HFF-Myc (cell line): ENCODE data around the gene FOXN3.

Source experiments
- DNase-seq: peaks from one replicate; pipeline ENCODE4 v3.0.0-alpha.2; 2011; ENCODE audit warnings: low read depth; ENCODE audit errors: extremely low read depth
- H3K4me3 ChIP-seq: replicated peaks from 2 replicates; pipeline ENCODE4 v1.5.1; 2011; ENCODE audit warnings: low read depth, mild to moderate bottlenecking, control low read depth, low read length
- CTCF ChIP-seq: IDR thresholded peaks from 2 replicates; pipeline ENCODE4 v1.5.1; 2012; ENCODE audit warnings: mild to moderate bottlenecking, low read depth, low read length, control low read depth; ENCODE audit errors: missing control alignments

FOXN3 gene

GRCh38 chr14:89417091-89417464, at the start of gene FOXN3:
TSS of gene FOXN3 (minus strand) at chr14:89417233. CDS start at chr14:89412476, 4,757 bp downstream.
- no peak for DNase-seq
- peak within 1 kb of the TSS; percentile 56 for H3K4me3 ChIP-seq
- TF ChIP-seq CTCF = no peak

DNA sequence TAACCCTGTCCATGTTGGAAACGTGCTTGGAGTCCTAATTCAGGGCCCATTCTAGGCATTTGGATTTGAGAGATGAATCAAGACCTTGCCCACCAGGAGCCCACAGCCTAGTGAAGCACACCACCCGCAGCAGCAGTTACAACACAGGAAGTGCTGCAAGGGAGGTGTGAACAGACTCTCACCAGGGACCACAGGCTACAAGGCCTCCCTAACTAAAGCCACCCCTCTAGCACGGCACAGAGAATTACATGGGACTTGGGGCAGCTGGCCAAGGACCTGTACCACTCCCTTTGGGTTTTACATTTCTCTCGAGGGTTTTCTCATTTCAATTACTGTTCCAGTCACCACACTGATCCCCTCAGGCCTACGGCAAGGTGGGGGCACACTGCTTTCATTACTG, 49.5 kb upstream of the FOXN3 start:
- no peak overlapping the region for H3K4me3 ChIP-seq
- no peak for TF ChIP-seq CTCF
- no peak for DNase-seq

- H3K4me3 ChIP-seq = no peak overlapping the region
- no peak for DNase-seq
- no peak for TF ChIP-seq CTCF
These were observed 48.8 kb upstream of the FOXN3 start for GRCh38 chr14:89465876-89466275.

DNA sequence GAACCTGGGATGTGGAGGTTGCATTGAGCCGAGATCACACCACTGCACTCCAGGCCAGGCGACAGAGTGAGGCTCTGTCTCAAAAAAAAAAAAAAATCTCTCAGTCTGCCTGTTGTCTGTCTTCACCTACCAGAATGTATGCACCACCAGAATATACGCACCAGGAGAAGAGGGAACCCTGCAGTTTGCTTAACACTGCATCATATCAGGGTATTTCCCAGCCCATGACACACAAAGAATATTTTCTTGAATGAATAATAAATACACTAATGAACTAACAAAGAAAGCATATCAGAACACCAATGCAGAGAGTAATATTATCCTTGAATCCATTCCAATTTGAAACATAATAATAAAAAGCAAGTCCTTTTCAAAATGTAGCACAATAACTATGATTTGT, 44.2 kb upstream of the FOXN3 start:
- no peak for DNase-seq
- no peak overlapping the region for H3K4me3 ChIP-seq
- TF ChIP-seq CTCF = no peak

- DNase-seq = no peak
- TF ChIP-seq CTCF = no peak
- no peak overlapping the region for H3K4me3 ChIP-seq
These were observed 41.8 kb upstream of the FOXN3 start for GRCh38 chr14:89458713-89459420.

GRCh38 chr14:89457007-89457406, 40.0 kb upstream of the FOXN3 start:
- TF ChIP-seq CTCF = no peak
- H3K4me3 ChIP-seq = no peak overlapping the region
- DNase-seq = no peak

DNA sequence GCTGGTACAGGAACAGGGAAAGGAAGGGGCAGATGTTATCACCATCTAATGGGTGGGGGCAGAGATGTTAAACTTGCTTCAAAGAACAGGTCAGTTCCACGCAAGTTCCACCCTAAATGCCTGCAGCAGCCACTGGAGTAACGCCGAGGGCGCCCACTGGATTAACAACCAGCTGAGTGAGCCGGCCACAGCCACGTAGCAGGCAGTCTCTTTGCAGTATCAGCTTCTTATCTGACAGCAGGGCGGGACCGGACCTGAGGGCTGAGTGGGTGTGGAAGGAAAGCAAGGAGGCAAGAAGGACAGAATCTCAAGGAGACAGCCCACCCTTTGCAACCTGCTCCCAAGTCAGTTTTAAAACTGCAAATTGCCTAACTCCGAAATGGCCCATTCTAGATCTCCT, 38.4 kb upstream of the FOXN3 start:
- no peak for TF ChIP-seq CTCF
- no peak for DNase-seq
- H3K4me3 ChIP-seq = no peak overlapping the region
